Immature natural killer cell (primary cell): ENCODE measurements around the gene SLC6A19. TPM values are rescaled to one million over a fixed set of nuclear protein-coding genes. Genes with fewer than 3 reads are reported as not detected.

Experiments
- DNase-seq, 3 donors: peaks; one replicate each; pipeline ENCODE4 v3.0.0; 2022; ENCODE audit warnings: mixed read lengths in 1 of 3
- H3K27ac Mint-ChIP-seq, 6 donors: one replicate each; pipeline ENCODE4 v1.8.0; 2020; ENCODE audit warnings: mixed read lengths in 6 of 6, mild to moderate bottlenecking in 5 of 6, inconsistent platforms in 4 of 6, moderate library complexity in 3 of 6
- H3K27me3 Mint-ChIP-seq, 3 donors: one replicate each; pipeline ENCODE4 v1.8.0; 2020 to 2021; ENCODE audit warnings: low read depth in 3 of 3, mild to moderate bottlenecking in 3 of 3, mixed read lengths in 3 of 3, moderate library complexity in 3 of 3, inconsistent platforms in 1 of 3
- H3K36me3 Mint-ChIP-seq, 3 donors: one replicate each; pipeline ENCODE4 v1.8.0; 2020; ENCODE audit warnings: mixed read lengths in 3 of 3, inconsistent platforms in 2 of 3, mild to moderate bottlenecking in 2 of 3
- H3K4me1 Mint-ChIP-seq, 2 donors: one replicate each; pipeline ENCODE4 v1.8.0; 2020; ENCODE audit warnings: inconsistent platforms in 2 of 2, mild to moderate bottlenecking in 2 of 2, mixed read lengths in 2 of 2, moderate library complexity in 1 of 2
- H3K4me3 Mint-ChIP-seq, 5 donors: one replicate each; pipeline ENCODE4 v1.8.0; 2020; ENCODE audit warnings: mild to moderate bottlenecking in 5 of 5, mixed read lengths in 5 of 5, inconsistent platforms in 3 of 5, moderate library complexity in 3 of 5
- H3K9me3 Mint-ChIP-seq, 6 donors: one replicate each; pipeline ENCODE4 v1.8.0; 2020; ENCODE audit warnings: mild to moderate bottlenecking in 6 of 6, mixed read lengths in 6 of 6, inconsistent platforms in 4 of 6, moderate library complexity in 3 of 6
- polyA plus RNA-seq, 3 donors: library from polyadenylated mRNA; unstranded; fragments of 300-500 nt; fragmentation: Illumina TruSeq; gene quantifications; one replicate each; pipeline ENCODE4 v1.2.3, GENCODE V29; 2021

The SLC6A19 gene
- polyA plus RNA-seq, 3 donors from 2014 or later, result not detected

DNA sequence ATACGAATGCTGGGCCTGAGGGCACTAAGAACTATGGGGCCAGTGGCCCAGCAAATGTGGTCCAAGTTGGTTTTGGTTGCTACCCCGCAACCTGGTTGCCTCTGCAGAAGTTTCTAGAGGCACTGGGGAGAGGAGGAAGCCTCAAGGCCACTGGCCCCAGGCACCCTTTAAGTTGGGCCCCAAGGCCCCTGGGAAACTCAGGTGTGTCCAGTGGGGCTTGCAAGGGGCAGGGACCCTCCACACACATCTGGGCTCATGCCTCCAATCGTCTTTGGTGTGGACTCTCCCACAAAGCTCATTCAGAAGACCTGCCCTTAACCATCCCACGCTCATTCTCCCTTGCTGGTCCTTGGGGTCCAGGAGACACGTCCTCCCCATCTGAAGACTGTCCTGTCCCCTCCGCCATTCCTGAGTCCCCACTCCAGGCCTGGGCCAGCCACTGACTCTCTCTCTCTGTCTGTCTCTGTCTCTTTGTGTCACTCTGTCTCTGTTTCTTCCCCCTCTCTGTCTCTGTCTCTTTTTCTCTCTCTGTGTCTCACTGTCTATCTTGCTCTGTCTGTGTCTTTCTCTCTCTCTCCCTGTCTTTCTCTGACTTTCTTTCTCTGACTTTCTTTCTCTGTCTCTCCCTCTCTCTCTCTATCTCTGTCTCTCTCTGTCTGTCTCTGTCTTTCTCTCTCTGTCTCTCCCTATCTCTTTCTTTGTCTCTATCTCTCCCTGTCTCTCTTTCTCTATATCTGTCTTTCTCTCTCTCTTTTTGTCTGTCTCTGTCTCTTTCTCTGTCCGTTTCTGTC is 3.3 kb upstream of the SLC6A19 start:
- no peaks in the 10 kb centered on the region for H3K36me3 Mint-ChIP-seq
- H3K4me1 Mint-ChIP-seq, result no peaks in the 10 kb centered on the region
- H3K9me3 Mint-ChIP-seq, result no peaks in the 10 kb centered on the region
- no peak overlapping the region for H3K4me3 Mint-ChIP-seq
- peaks cover 0 to 4% (median 2%) of the 10 kb centered on the region in 3 donors for H3K27me3 Mint-ChIP-seq
- no peak overlapping the region for H3K27ac Mint-ChIP-seq
- no peak for DNase-seq

- Mint-ChIP-seq H3K27me3 (peaks cover 0 to 4% (median 2%) of the 10 kb centered on the region in 3 donors), H3K9me3 (no peaks in the 10 kb centered on the region)
Measured at GRCh38 chr5:1199340-1199648, 2.1 kb upstream of the SLC6A19 start.

DNA sequence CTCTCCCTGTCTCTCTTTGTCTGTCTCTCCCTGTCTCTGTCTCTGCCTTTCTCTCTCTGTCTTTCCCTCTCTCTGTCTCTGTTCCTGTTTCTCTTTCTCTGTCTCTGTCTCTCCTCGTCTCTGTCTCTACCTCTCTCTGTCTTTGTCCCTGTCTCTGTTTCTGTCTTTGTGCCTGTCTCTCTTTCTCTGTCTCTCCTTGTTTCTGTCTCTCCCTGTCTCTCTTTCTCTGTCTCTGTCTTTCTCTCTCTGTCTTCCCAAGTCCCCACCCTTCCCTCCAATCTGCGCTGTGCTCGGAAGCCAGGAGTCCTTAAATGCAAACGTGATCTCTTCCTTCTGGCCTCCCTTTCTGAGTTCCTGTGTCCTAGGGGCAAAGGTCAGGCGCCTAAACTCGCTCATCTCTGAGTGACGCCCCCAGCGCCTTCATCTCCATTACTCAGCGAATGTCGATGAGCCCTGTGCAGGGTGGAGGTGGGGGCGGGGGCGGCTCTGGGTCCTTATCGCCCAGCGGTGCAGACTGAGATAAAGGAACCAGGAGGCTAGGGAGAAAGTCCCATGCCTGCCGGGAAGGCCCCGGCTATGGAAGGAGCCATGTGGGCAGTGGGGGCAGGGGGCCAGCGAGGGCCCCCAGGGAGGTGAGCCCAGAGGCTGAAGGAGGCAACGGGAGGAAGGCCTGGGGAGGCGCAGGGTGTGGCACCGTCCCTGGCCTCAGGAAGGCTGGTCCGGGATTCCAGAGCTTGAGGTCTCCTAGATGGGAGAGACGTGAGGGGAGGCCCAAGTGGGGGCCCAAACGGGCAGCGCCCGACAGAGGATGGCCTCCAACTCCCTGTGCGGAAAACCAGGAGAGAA is 1.5 kb upstream of the SLC6A19 start:
- H3K27me3 Mint-ChIP-seq, result peaks cover 0 to 4% (median 2%) of the 10 kb centered on the region in 3 donors
- DNase-seq, result no peak
- no peak overlapping the region for H3K4me3 Mint-ChIP-seq
- no peaks in the 10 kb centered on the region for H3K4me1 Mint-ChIP-seq
- no peaks in the 10 kb centered on the region for H3K36me3 Mint-ChIP-seq
- H3K9me3 Mint-ChIP-seq, result no peaks in the 10 kb centered on the region
- no peak overlapping the region for H3K27ac Mint-ChIP-seq

More at GRCh38 chr5:1199340-1199648, 2.1 kb upstream of the SLC6A19 start:
- H3K27ac Mint-ChIP-seq, result no peak overlapping the region
- H3K4me3 Mint-ChIP-seq, result no peak overlapping the region
- DNase-seq, result no peak
- H3K4me1 Mint-ChIP-seq, result no peaks in the 10 kb centered on the region
- H3K36me3 Mint-ChIP-seq, result no peaks in the 10 kb centered on the region

GRCh38 chr5:1200495-1201326 is 684 bp upstream of the SLC6A19 start:
- no peak overlapping the region for H3K27ac Mint-ChIP-seq
- H3K36me3 Mint-ChIP-seq, result no peaks in the 10 kb centered on the region
- no peak for DNase-seq
- H3K4me3 Mint-ChIP-seq, result no peak overlapping the region
- H3K27me3 Mint-ChIP-seq, result peaks cover 0 to 7% (median 2%) of the 10 kb centered on the region in 3 donors
- H3K9me3 Mint-ChIP-seq, result no peaks in the 10 kb centered on the region
- no peaks in the 10 kb centered on the region for H3K4me1 Mint-ChIP-seq

DNA sequence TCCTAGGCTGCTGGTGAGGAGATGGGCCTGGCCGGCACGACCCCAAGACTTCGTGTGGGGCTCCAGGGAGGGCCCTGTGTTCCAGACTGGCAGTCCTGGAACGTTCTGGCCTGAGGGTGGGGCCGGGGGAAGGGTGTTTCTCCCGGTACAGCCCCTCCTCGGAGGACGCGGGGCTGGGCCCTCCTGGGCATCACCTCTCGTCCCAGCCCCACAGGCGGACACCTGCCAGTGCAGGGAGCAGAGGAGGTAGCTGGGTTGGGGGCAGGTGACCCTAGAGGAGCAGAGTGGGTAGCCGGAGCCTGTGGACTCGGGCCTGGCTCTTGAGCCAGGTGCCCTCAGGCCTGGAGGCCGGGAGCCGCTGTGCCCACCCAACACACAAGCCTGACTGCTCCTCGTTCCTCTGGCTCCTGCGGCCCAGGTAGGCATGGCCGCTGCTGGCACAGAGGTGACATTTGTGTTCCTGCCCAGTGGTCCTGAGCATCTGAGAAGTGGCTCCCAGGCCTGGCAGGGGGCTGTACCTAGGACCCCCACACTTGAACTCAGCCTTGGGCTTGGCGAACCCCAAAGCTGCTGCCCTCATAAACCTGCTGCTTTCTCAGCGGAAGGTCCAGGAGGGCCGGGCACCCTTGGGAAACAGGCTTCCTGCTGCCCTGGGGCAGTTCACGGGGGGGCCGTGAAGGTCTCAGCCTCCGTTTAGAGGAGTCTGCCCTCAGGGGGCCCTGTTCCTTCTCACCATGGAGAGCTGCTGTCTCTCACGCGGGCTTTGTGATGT is 817 bp downstream of the SLC6A19 start:
- Mint-ChIP-seq H3K9me3 (no peaks in the 10 kb centered on the region), H3K36me3 (no peaks in the 10 kb centered on the region), H3K27me3 (peaks cover 0 to 3% (median 3%) of the 10 kb centered on the region in 3 donors), H3K4me3 (no peak overlapping the region), H3K27ac (no peak overlapping the region), H3K4me1 (no peaks in the 10 kb centered on the region)
- no peak for DNase-seq

- peaks cover 3 to 4% (median 3%) of the 10 kb centered on the region in 3 donors for H3K27me3 Mint-ChIP-seq
- no peaks in the 10 kb centered on the region for H3K36me3 Mint-ChIP-seq
- no peak for DNase-seq
- no peak overlapping the region for H3K27ac Mint-ChIP-seq
- H3K4me3 Mint-ChIP-seq, result no peak overlapping the region
- H3K4me1 Mint-ChIP-seq, result no peaks in the 10 kb centered on the region
- no peaks in the 10 kb centered on the region for H3K9me3 Mint-ChIP-seq
Measured at GRCh38 chr5:1202798-1203185, 1.4 kb downstream of the SLC6A19 start.

- Mint-ChIP-seq H3K27ac (no peak overlapping the region), H3K36me3 (no peaks in the 10 kb centered on the region), H3K27me3 (peaks cover 3 to 4% (median 3%) of the 10 kb centered on the region in 3 donors), H3K4me1 (no peaks in the 10 kb centered on the region), H3K9me3 (no peaks in the 10 kb centered on the region), H3K4me3 (no peak overlapping the region)
- DNase-seq, result no peak
Measured at GRCh38 chr5:1203311-1203967, 2.0 kb downstream of the SLC6A19 start.

GRCh38 chr5:1203968-1204692 is 2.7 kb downstream of the SLC6A19 start:
- Mint-ChIP-seq H3K36me3 (no peaks in the 10 kb centered on the region), H3K4me1 (no peaks in the 10 kb centered on the region), H3K4me3 (no peak overlapping the region), H3K9me3 (no peaks in the 10 kb centered on the region), H3K27ac (no peak overlapping the region), H3K27me3 (peaks cover 3 to 4% (median 3%) of the 10 kb centered on the region in 3 donors)
- no peak for DNase-seq

DNA sequence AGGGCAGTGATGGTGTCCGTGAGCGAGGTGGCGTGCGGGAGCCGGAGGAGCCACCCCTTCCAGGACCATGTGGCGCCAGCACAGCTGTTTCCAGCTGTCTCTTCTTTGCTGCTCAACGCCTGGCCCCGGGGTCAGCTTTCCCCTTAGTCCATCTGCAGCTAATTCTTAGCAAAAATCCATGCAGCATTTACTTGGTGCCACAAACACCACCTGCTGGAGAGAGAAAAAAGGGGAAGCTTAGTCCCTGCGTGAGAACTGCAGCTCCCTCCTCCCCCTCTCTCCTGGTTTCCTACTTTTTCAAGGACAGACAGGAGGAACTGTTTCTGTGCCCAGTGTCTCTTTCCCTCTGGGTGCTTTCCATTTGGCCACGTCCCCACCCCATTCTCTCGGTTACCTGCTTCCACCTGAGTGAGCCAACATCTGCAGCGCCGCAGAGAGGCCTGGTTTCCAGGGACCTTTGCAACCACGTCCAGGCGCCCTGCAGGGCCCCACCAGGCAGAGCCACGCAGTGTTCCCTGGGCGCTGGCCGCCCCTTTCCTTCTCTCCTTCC is 3.4 kb downstream of the SLC6A19 start:
- H3K4me1 Mint-ChIP-seq, result no peaks in the 10 kb centered on the region
- no peak overlapping the region for H3K27ac Mint-ChIP-seq
- no peak overlapping the region for H3K4me3 Mint-ChIP-seq
- H3K36me3 Mint-ChIP-seq, result no peaks in the 10 kb centered on the region
- DNase-seq, result no peak
- H3K27me3 Mint-ChIP-seq, result peaks cover 3 to 4% (median 3%) of the 10 kb centered on the region in 3 donors
- H3K9me3 Mint-ChIP-seq, result no peaks in the 10 kb centered on the region

DNA sequence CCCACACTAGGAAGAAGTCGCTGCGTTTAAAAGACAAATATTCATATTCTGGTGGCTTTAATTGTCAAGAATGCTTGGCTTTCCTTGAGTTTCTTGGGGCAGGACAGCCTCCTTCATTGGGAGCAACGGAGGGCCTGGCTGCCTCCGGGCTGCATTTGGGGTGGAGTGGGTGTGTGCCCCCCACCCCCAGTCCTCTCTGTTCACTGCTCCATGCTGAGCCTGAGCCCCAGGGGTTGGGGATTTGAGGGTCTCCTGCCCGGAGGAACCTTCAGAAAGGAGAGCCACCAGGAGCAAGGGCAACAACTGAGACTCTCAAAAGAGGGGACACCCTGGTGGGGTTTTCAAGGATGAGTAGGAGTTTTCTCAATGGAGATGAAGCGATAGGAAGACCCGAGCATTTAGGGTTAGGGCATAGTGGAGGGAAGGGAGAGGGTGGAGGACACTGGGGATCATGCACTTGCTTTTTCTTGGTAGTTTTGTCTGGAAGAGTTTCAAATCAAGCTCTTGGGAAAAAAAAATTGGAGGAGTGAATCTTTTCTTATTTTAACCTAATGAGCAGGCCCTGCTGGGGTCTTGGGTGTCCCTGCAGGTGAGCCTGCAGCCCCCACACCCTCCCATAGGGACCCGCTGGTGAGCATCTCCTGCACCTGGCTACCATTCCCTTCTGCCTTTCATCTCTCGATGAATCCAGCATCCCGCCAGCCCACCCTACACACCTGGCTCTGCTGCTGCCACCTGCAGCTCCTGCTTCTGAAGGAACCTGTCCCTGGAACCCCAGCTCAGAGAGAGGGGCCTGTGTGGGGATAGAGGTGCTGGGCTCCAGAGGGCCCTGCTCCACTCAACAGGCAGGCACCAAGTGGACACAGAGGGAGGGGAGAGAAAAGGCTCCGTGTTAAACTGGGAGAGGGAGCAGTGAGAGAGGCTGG is 4.1 kb downstream of the SLC6A19 start:
- no peak for DNase-seq
- no peaks in the 10 kb centered on the region for H3K4me1 Mint-ChIP-seq
- H3K4me3 Mint-ChIP-seq, result no peak overlapping the region
- H3K36me3 Mint-ChIP-seq, result no peaks in the 10 kb centered on the region
- H3K27me3 Mint-ChIP-seq, result peaks cover 3 to 5% (median 3%) of the 10 kb centered on the region in 3 donors
- no peaks in the 10 kb centered on the region for H3K9me3 Mint-ChIP-seq
- no peak overlapping the region for H3K27ac Mint-ChIP-seq

- no peaks in the 10 kb centered on the region for H3K4me1 Mint-ChIP-seq
- H3K9me3 Mint-ChIP-seq, result no peaks in the 10 kb centered on the region
- no peak overlapping the region for H3K27ac Mint-ChIP-seq
- no peaks in the 10 kb centered on the region for H3K36me3 Mint-ChIP-seq
- H3K27me3 Mint-ChIP-seq, result peaks cover 3 to 6% (median 3%) of the 10 kb centered on the region in 3 donors
- DNase-seq, result no peak
- no peak overlapping the region for H3K4me3 Mint-ChIP-seq
Measured at GRCh38 chr5:1206521-1207412, 5.4 kb downstream of the SLC6A19 start.
